OCI-LY7 (cell line): ENCODE data around the gene GTSE1.

Experiments used
- CTCF ChIP-seq: fragments of 200-600 bp; sonication (generic); conservative IDR thresholded peaks from 2 replicates; pipeline ENCODE4 v1.5.1; 2014; ENCODE audit warnings: mild to moderate bottlenecking, antibody characterized with exemption, low read length, moderate library complexity, mixed read lengths
- EZH2phosphoT487 ChIP-seq: fragments of 200-600 bp; sonication (generic); IDR thresholded peaks from 2 replicates; pipeline ENCODE4 v1.6.1; 2018; ENCODE audit warnings: low read depth, borderline replicate concordance, mild to moderate bottlenecking, mixed run types, antibody characterized with exemption, low read length, moderate library complexity, mixed read lengths

DNA sequence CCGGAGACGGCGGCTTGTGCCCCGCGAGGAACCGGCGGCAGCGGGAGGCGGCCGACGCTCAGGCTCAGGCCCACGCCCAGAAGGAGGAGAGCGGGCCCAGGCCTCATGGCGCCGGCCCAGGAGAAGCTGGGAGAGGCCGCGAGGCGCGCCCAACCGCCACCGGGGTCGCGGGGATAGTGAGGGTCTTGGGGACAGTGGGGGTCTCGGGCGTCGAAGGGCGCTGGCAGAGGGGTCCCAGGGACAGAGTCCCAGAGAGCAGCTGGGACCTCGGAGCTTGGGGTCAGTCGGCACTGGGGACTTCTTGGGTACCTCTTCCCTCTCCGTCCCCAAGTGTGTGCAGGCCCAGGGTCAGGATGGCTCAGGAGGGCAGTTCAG lies 33.5 kb upstream of the GTSE1 start, which contains the start of gene PKDREJ:
- TF ChIP-seq CTCF = no peak
- no peak for TF ChIP-seq EZH2phosphoT487
